ENCODE results near the gene CBLB.
"Not testable (repeated sequence)": the region's sequence is repeated elsewhere in the genome, so short reads cannot be mapped to it uniquely, and the experiment has no call there.

The CBLB gene

GRCh38 chr3:105786241-105786640 is 82.6 kb downstream of the CBLB start:
- no peak for DNase-seq (ENCODE audit: low spot score)

GRCh38 chr3:105785803-105786202 is 83.0 kb downstream of the CBLB start:
- no peak for DNase-seq (ENCODE audit: low spot score)

- DNase-seq (ENCODE audit: low spot score): no peak
Observed at GRCh38 chr3:105783631-105784030, 85.2 kb downstream of the CBLB start.

- DNase-seq (ENCODE audit: low spot score): no peak
Observed at GRCh38 chr3:105781871-105782270, 86.9 kb downstream of the CBLB start.

- DNase-seq (ENCODE audit: low spot score): no peak
Observed at GRCh38 chr3:105780107-105780506, 88.7 kb downstream of the CBLB start.

GRCh38 chr3:105775368-105775767 is 93.4 kb downstream of the CBLB start:
- no peak for DNase-seq (ENCODE audit: low spot score)

GRCh38 chr3:105774444-105775180 is 94.2 kb downstream of the CBLB start:
- no peak for DNase-seq (ENCODE audit: low spot score)

GRCh38 chr3:105773291-105773690 is 95.5 kb downstream of the CBLB start:
- DNase-seq (ENCODE audit: low spot score): no peak

- no peak for DNase-seq (ENCODE audit: low spot score)
Observed at GRCh38 chr3:105772635-105773034, 96.2 kb downstream of the CBLB start.

- no peak for DNase-seq (ENCODE audit: low spot score)
Observed at GRCh38 chr3:105771392-105771791, 97.4 kb downstream of the CBLB start.

- no peak for DNase-seq (ENCODE audit: low spot score)
Observed at GRCh38 chr3:105770410-105770809, 98.4 kb downstream of the CBLB start.

- no peak for DNase-seq (ENCODE audit: low spot score)
Observed at GRCh38 chr3:105767776-105768175, 101.0 kb downstream of the CBLB start.

GRCh38 chr3:105767216-105767615 is 101.6 kb downstream of the CBLB start:
- DNase-seq (ENCODE audit: low spot score): no peak

GRCh38 chr3:105765308-105765639 is 103.5 kb downstream of the CBLB start:
- DNase-seq (ENCODE audit: low spot score): no peak

GRCh38 chr3:105764378-105765307 is 104.2 kb downstream of the CBLB start:
- no peak for DNase-seq (ENCODE audit: low spot score)

GRCh38 chr3:105763659-105764036 is 105.2 kb downstream of the CBLB start:
- no peak for DNase-seq (ENCODE audit: low spot score)

GRCh38 chr3:105762749-105763658 is 105.8 kb downstream of the CBLB start:
- no peak for DNase-seq (ENCODE audit: low spot score)

- DNase-seq (ENCODE audit: low spot score): not testable (repeated sequence)
Observed at GRCh38 chr3:105762214-105762613, 106.6 kb downstream of the CBLB start.

- DNase-seq (ENCODE audit: low spot score): no peak
Observed at GRCh38 chr3:105759442-105760078, 109.3 kb downstream of the CBLB start.

- DNase-seq (ENCODE audit: low spot score): no peak
Observed at GRCh38 chr3:105758451-105758850, 110.4 kb downstream of the CBLB start.

- no peak for DNase-seq (ENCODE audit: low spot score)
Observed at GRCh38 chr3:105755121-105755886, 113.5 kb downstream of the CBLB start.
